HCT116 (cell line): ENCODE measurements around the gene USP48.

Experiments
- ELF1 ChIP-seq: IDR thresholded peaks from 2 replicates; pipeline ENCODE4 v1.6.1; 2012; ENCODE audit warnings: low read depth, borderline replicate concordance
- POLR2AphosphoS5 ChIP-seq: IDR thresholded peaks from 2 replicates; pipeline ENCODE4 v1.6.1; 2011; ENCODE audit warnings: mild to moderate bottlenecking, low read depth, low read length, moderate library complexity
- REST ChIP-seq: IDR thresholded peaks from 2 replicates; pipeline ENCODE4 v1.6.1; 2012; ENCODE audit warnings: low read depth
- SP1 ChIP-seq: IDR thresholded peaks from 2 replicates; pipeline ENCODE4 v1.6.1; 2012; ENCODE audit warnings: low read depth
- SRF ChIP-seq: IDR thresholded peaks from 2 replicates; pipeline ENCODE4 v1.6.1; 2012; ENCODE audit warnings: low read depth
- YY1 ChIP-seq: IDR thresholded peaks from 2 replicates; pipeline ENCODE4 v1.6.1; 2011; ENCODE audit warnings: low read length, low read depth, moderate library complexity, mild to moderate bottlenecking; ENCODE audit not compliant: insufficient replicate concordance; ENCODE audit errors: extremely low read depth
- TF ChIP-seq, protein P1 (sequence below), 3 experiments: fragments of 200-600 bp in 1 of 3; sonication (generic) in 1 of 3; IDR thresholded peaks in 2 of 3; conservative IDR thresholded peaks in 1 of 3; 2 replicates each; pipeline ENCODE4 v1.5.1; 2012 to 2017; ENCODE audit warnings: low read depth in 2 of 3, low read length in 2 of 3, antibody characterized with exemption in 1 of 3, borderline replicate concordance in 1 of 3, control low read depth in 1 of 3, mild to moderate bottlenecking in 1 of 3, mixed read lengths in 1 of 3, mixed run types in 1 of 3, moderate library complexity in 1 of 3; ENCODE audit not compliant: insufficient read depth in 1 of 3
- TF ChIP-seq, protein P2 (sequence below): IDR thresholded peaks from 2 replicates; pipeline ENCODE4 v1.6.1; 2012
- TF ChIP-seq, protein P3 (sequence below): IDR thresholded peaks from 2 replicates; pipeline ENCODE4 v1.6.1; 2012

GRCh38 chr1:21659924-21660326 lies 123.0 kb downstream of the USP48 start:
- TF ChIP-seq, protein P1, sequence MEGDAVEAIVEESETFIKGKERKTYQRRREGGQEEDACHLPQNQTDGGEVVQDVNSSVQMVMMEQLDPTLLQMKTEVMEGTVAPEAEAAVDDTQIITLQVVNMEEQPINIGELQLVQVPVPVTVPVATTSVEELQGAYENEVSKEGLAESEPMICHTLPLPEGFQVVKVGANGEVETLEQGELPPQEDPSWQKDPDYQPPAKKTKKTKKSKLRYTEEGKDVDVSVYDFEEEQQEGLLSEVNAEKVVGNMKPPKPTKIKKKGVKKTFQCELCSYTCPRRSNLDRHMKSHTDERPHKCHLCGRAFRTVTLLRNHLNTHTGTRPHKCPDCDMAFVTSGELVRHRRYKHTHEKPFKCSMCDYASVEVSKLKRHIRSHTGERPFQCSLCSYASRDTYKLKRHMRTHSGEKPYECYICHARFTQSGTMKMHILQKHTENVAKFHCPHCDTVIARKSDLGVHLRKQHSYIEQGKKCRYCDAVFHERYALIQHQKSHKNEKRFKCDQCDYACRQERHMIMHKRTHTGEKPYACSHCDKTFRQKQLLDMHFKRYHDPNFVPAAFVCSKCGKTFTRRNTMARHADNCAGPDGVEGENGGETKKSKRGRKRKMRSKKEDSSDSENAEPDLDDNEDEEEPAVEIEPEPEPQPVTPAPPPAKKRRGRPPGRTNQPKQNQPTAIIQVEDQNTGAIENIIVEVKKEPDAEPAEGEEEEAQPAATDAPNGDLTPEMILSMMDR (IDR thresholded peaks at IDR 0.05 in 2 of 3, conservative IDR thresholded peaks at IDR 0.05 in 1 of 3; ENCODE audit: borderline replicate concordance in 1 of 3, insufficient read depth in 1 of 3, low read depth in 2 of 3, low read length in 2 of 3), result no peak
- TF ChIP-seq ELF1 (no peak), YY1 (no peak), SP1 (no peak), REST (no peak), POLR2AphosphoS5 (no peak), SRF (no peak)
- TF ChIP-seq, protein P2, sequence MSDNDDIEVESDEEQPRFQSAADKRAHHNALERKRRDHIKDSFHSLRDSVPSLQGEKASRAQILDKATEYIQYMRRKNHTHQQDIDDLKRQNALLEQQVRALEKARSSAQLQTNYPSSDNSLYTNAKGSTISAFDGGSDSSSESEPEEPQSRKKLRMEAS, result no peak
- TF ChIP-seq, protein P3, sequence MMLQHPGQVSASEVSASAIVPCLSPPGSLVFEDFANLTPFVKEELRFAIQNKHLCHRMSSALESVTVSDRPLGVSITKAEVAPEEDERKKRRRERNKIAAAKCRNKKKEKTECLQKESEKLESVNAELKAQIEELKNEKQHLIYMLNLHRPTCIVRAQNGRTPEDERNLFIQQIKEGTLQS, result no peak
